Keratinocyte (primary cell): ENCODE measurements around the gene RENBP. TPM values are rescaled to one million over a fixed set of nuclear protein-coding genes. Genes with fewer than 3 reads are reported as not detected.

Source experiments
- DNase-seq: peaks from one replicate; pipeline ENCODE4 v3.0.0-alpha.2; 2011; ENCODE audit warnings: low read depth, missing footprints, low spot score
- FAIRE-seq: peaks from 2 replicates; lab custom pipeline; 2011; peaks lifted over from hg19 to GRCh38; lab: Jason Lieb, UNC
- H2AFZ ChIP-seq: 2 replicates; pipeline ENCODE4 v1.6.0; 2012; ENCODE audit warnings: low read length, control low read depth, inconsistent platforms; ENCODE audit not compliant: control insufficient read depth
- H3K27ac ChIP-seq: 2 replicates; pipeline ENCODE4 v1.5.1; 2011; ENCODE audit warnings: low read length; ENCODE audit not compliant: control insufficient read depth, insufficient read depth
- H3K27me3 ChIP-seq: 3 replicates; pipeline ENCODE4 v1.6.0; 2011; ENCODE audit warnings: low read length; ENCODE audit not compliant: control insufficient read depth, insufficient read depth; ENCODE audit errors: extremely low read depth
- H3K36me3 ChIP-seq, 2 experiments: 2 replicates in 1 of 2; 3 replicates in 1 of 2; pipeline ENCODE4 v1.5.1; 2011; ENCODE audit warnings: low read length in 2 of 2, mild to moderate bottlenecking in 1 of 2; ENCODE audit not compliant: control insufficient read depth in 2 of 2, insufficient read depth in 2 of 2; ENCODE audit errors: extremely low read depth in 1 of 2
- H3K4me1 ChIP-seq: 3 replicates; pipeline ENCODE4 v1.5.1; 2011; ENCODE audit warnings: low read length; ENCODE audit not compliant: control insufficient read depth, insufficient read depth; ENCODE audit errors: extremely low read depth
- H3K4me2 ChIP-seq: 3 replicates; pipeline ENCODE4 v1.6.0; 2011; ENCODE audit warnings: low read depth, low read length; ENCODE audit not compliant: control insufficient read depth, insufficient read depth; ENCODE audit errors: extremely low read depth
- H3K4me3 ChIP-seq, 3 experiments: fragments of 200-600 bp in 1 of 3; sonication (generic) in 1 of 3; 2 replicates in 2 of 3; 3 replicates in 1 of 3; pipeline ENCODE4 v1.5.1; 2011 to 2016; ENCODE audit warnings: low read length in 3 of 3, mild to moderate bottlenecking in 3 of 3, control low read depth in 2 of 3, inconsistent platforms in 1 of 3, low read depth in 1 of 3, mixed read lengths in 1 of 3, mixed run types in 1 of 3, moderate library complexity in 1 of 3; ENCODE audit not compliant: control insufficient read depth in 2 of 3, insufficient read depth in 2 of 3; ENCODE audit errors: extremely low read depth in 1 of 3
- H3K79me2 ChIP-seq: 2 replicates; pipeline ENCODE4 v1.6.0; 2012; ENCODE audit warnings: low read length; ENCODE audit not compliant: control insufficient read depth, insufficient read depth
- H3K9ac ChIP-seq: 3 replicates; pipeline ENCODE4 v1.6.0; 2011; ENCODE audit warnings: low read length; ENCODE audit not compliant: control insufficient read depth, insufficient read depth; ENCODE audit errors: extremely low read depth
- H3K9me1 ChIP-seq: 3 replicates; pipeline ENCODE4 v1.6.0; 2011; ENCODE audit warnings: low read length; ENCODE audit not compliant: control insufficient read depth, insufficient read depth; ENCODE audit errors: extremely low read depth
- H3K9me3 ChIP-seq: 2 replicates; pipeline ENCODE4 v1.5.1; 2012; ENCODE audit warnings: low read depth, low read length; ENCODE audit not compliant: control insufficient read depth
- H4K20me1 ChIP-seq: 3 replicates; pipeline ENCODE4 v1.6.0; 2011; ENCODE audit warnings: low read length; ENCODE audit not compliant: control insufficient read depth, insufficient read depth; ENCODE audit errors: extremely low read depth
- EZH2 ChIP-seq: IDR thresholded peaks from one replicate; pipeline ENCODE4 v1.6.1; 2012; ENCODE audit warnings: inconsistent platforms, mild to moderate bottlenecking, low read length, moderate library complexity
- dilution Hi-C: fragments of 300-500 bp; cut with MboI; formaldehyde crosslinking; loops from one replicate; pipeline ENCODE4 v1.7.0; 2020; ENCODE audit warnings: low sequenced_read_pairs; ENCODE audit not compliant: extremely low pct_ligation_motif_present
- polyA plus RNA-seq, 5 experiments: library from polyadenylated mRNA; depleted of rRNA in 3 of 5; stranded (reverse) in 3 of 5; stranded (forward) in 1 of 5; unstranded in 1 of 5; fragments of >200 nt; gene quantifications; 1 replicate in 1 of 5; 2 replicates in 3 of 5; 3 replicates in 1 of 5; pipeline versions ENCODE4 v1.2.1 to v1.2.3, GENCODE V29; 2011 to 2012; ENCODE audit warnings: missing spikeins in 2 of 5, low read depth in 1 of 5, low replicate concordance in 1 of 5
- TF ChIP-seq, protein P1 (sequence below), 3 experiments: IDR thresholded peaks in 1 of 3; conservative IDR thresholded peaks in 1 of 3; optimal IDR thresholded peaks in 1 of 3; 2 replicates in 2 of 3; 3 replicates in 1 of 3; pipeline versions ENCODE3 to v1.5.1; 2011; ENCODE audit warnings: low read length in 3 of 3, mild to moderate bottlenecking in 3 of 3, moderate library complexity in 2 of 3, control low read depth in 1 of 3, inconsistent platforms in 1 of 3; ENCODE audit not compliant: insufficient read depth in 2 of 3; ENCODE audit errors: extremely low read depth in 1 of 3

RENBP gene
- polyA plus RNA-seq, 1 donor (not counting 4 experiments of a cell fraction or from before 2014, with no cell fraction given): 0.16 TPM

DNA sequence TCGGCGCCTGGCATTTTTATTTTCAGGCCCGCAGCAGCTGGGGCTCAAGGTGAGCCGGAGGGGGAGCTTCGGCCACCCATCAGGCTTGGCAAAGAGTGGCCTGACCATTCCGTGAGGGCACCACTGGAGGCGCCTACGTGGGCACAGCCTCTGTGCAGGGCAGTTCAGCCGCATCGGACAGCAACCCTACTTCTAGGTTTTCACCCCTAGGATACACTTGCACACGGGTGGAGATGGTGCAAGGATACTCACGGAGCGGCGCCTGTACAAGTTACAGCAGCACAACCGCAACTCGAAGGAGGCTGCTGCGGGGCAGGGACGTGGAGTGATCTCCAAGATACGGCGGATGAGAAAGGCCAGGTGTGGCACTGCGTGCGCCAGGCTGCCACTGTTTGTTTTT, 16.3 kb upstream of the RENBP start:
- H3K4me3 ChIP-seq: no peak overlapping the region
- H3K79me2 ChIP-seq: peaks cover 28% of the 10 kb centered on the region
- DNase-seq (no peak), FAIRE-seq (no peak)
- no peaks in the 10 kb centered on the region for H3K27me3 ChIP-seq
- no peak overlapping the region for H2AFZ ChIP-seq
- no peak for TF ChIP-seq EZH2
- TF ChIP-seq, protein P1, sequence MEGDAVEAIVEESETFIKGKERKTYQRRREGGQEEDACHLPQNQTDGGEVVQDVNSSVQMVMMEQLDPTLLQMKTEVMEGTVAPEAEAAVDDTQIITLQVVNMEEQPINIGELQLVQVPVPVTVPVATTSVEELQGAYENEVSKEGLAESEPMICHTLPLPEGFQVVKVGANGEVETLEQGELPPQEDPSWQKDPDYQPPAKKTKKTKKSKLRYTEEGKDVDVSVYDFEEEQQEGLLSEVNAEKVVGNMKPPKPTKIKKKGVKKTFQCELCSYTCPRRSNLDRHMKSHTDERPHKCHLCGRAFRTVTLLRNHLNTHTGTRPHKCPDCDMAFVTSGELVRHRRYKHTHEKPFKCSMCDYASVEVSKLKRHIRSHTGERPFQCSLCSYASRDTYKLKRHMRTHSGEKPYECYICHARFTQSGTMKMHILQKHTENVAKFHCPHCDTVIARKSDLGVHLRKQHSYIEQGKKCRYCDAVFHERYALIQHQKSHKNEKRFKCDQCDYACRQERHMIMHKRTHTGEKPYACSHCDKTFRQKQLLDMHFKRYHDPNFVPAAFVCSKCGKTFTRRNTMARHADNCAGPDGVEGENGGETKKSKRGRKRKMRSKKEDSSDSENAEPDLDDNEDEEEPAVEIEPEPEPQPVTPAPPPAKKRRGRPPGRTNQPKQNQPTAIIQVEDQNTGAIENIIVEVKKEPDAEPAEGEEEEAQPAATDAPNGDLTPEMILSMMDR (optimal IDR thresholded peaks at IDR 0.05 in 1 of 3, IDR thresholded peaks at IDR 0.05 in 1 of 3, conservative IDR thresholded peaks at IDR 0.05 in 1 of 3; ENCODE audit: extremely low read depth in 1 of 3, insufficient read depth in 2 of 3, low read length in 3 of 3): no peak
- H3K9ac ChIP-seq: no peak overlapping the region
- no peak overlapping the region for H3K27ac ChIP-seq
- dilution Hi-C loops: no loop called here
- H3K9me1 ChIP-seq: no peaks in the 10 kb centered on the region
- H3K36me3 ChIP-seq: peaks cover 19 to 47% of the 10 kb centered on the region in 2 experiments
- peaks cover 3% of the 10 kb centered on the region for H4K20me1 ChIP-seq
- H3K4me2 ChIP-seq: no peak overlapping the region
- H3K9me3 ChIP-seq: no peaks in the 10 kb centered on the region
- no peaks in the 10 kb centered on the region for H3K4me1 ChIP-seq

DNA sequence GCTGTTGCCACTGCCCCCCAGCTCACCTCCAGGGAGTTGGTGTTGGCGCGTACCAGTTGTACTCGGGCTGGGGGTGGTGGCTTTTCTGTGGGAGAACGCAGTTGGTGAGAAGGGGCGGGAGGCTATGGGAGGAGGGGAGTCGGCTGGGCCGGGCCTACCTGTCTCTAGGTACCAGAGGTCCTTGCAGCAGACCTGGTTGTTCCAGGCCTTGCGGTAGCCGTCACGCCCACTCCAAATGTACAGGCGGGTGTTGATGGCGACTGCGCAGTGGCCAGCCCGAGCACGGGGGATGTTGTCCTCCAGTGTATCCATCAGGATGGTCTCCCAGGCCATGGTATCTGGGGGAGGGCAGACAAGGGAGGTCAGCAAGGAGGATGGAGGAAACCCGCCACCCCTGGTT, 15.6 kb upstream of the RENBP start:
- no peak overlapping the region for H2AFZ ChIP-seq
- peaks cover 21% of the 10 kb centered on the region for H3K79me2 ChIP-seq
- no peak overlapping the region for H3K4me3 ChIP-seq
- H3K36me3 ChIP-seq: peaks cover 23 to 54% of the 10 kb centered on the region in 2 experiments
- H3K9me3 ChIP-seq: no peaks in the 10 kb centered on the region
- H3K4me1 ChIP-seq: no peaks in the 10 kb centered on the region
- no peak for TF ChIP-seq EZH2
- TF ChIP-seq, protein P1 (optimal IDR thresholded peaks at IDR 0.05 in 1 of 3, IDR thresholded peaks at IDR 0.05 in 1 of 3, conservative IDR thresholded peaks at IDR 0.05 in 1 of 3; ENCODE audit: extremely low read depth in 1 of 3, insufficient read depth in 2 of 3, low read length in 3 of 3): no peak
- H3K4me2 ChIP-seq: no peak overlapping the region
- no peaks in the 10 kb centered on the region for H3K27me3 ChIP-seq
- dilution Hi-C loops: no loop called here
- H3K9ac ChIP-seq: no peak overlapping the region
- no peaks in the 10 kb centered on the region for H3K9me1 ChIP-seq
- DNase-seq: no peak
- H4K20me1 ChIP-seq: no peaks in the 10 kb centered on the region
- no peak for FAIRE-seq
- H3K27ac ChIP-seq: no peak overlapping the region
